ENCODE data around the gene S100A11.

Gene S100A11

GRCh38 chr1:151985270-151985669, 51.5 kb downstream of the S100A11 start:
- H3K36me3 ChIP-seq (ENCODE audit: control insufficient read depth, insufficient read depth, low read length): no peaks in the 10 kb centered on the region
- H3K27ac ChIP-seq: no peak overlapping the region
- no peak overlapping the region for H2AFZ ChIP-seq
- no peak overlapping the region for H3K4me3 ChIP-seq (ENCODE audit: low read depth, low read length)
- H3K79me2 ChIP-seq: no peaks in the 10 kb centered on the region
- H3K4me2 ChIP-seq (ENCODE audit: low read length): no peak overlapping the region
- peaks cover 4% of the 10 kb centered on the region for H3K4me1 ChIP-seq
- no peaks in the 10 kb centered on the region for H3K9me3 ChIP-seq (ENCODE audit: control insufficient read depth, low read length)
- no peak for TF ChIP-seq CTCF (IDR thresholded peaks at IDR 0.05)
- no peak overlapping the region for H3K9ac ChIP-seq
- no peaks in the 10 kb centered on the region for H3K27me3 ChIP-seq (ENCODE audit: control insufficient read depth, insufficient read depth, low read length)

GRCh38 chr1:151984313-151984956, 52.4 kb downstream of the S100A11 start:
- no peaks in the 10 kb centered on the region for H3K9me3 ChIP-seq (ENCODE audit: control insufficient read depth, low read length)
- H3K9ac ChIP-seq: no peak overlapping the region
- no peaks in the 10 kb centered on the region for H3K79me2 ChIP-seq
- no peak overlapping the region for H3K4me3 ChIP-seq (ENCODE audit: low read depth, low read length)
- H3K4me1 ChIP-seq: no peaks in the 10 kb centered on the region
- no peaks in the 10 kb centered on the region for H3K36me3 ChIP-seq (ENCODE audit: control insufficient read depth, insufficient read depth, low read length)
- no peak overlapping the region for H3K4me2 ChIP-seq (ENCODE audit: low read length)
- H3K27me3 ChIP-seq (ENCODE audit: control insufficient read depth, insufficient read depth, low read length): no peaks in the 10 kb centered on the region
- H2AFZ ChIP-seq: no peak overlapping the region
- no peak for TF ChIP-seq CTCF (IDR thresholded peaks at IDR 0.05)
- H3K27ac ChIP-seq: no peak overlapping the region
